ENCODE measurements around the gene KNG1.
"Not testable (repeated sequence)": the region's sequence is repeated elsewhere in the genome, so short reads cannot be mapped to it uniquely, and the experiment has no call there.

The KNG1 gene

DNA sequence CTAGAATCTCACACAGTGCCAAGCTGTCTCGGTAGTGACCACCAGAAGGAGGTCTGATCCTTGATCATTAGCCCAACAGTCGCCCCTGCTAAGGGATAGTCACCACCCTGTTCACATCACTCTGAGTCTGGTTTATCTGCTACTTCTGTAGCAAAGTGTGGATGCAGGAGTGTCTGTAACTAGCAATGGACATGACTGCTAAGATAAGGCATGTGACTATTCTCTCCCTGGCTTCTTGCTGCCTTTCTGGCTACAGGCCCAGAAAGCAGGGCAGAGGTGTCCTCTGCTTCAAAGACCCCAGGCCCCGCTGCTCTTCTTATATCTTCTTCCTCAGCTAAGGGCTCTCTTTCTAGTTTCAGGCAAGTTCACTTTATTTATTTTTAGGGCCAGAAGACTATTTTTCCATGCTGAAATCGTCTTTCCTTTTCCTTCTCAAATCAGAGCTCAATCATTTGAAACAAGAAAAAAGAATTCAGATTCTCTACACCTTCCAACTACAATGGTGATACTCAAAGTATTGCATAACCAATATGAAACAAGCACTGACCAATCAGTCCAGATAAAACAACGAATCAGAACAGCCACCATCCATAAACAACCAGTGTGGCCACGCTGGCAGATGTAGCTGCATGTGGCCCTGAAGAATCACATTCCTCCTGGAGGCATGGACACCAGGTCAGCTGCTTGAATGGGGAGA is 8.0 kb upstream of the KNG1 start:
- DNase-seq (ENCODE audit: low read depth in 2 of 2) = no peak

GRCh38 chr3:186710694-186711093 is 6.5 kb upstream of the KNG1 start:
- not testable (repeated sequence) for DNase-seq (ENCODE audit: low read depth in 2 of 2)

GRCh38 chr3:186713499-186713898 is 3.7 kb upstream of the KNG1 start:
- no peak for DNase-seq (ENCODE audit: low read depth in 2 of 2)

GRCh38 chr3:186719945-186720739 is 3.0 kb downstream of the KNG1 start:
- no peak for DNase-seq (ENCODE audit: low read depth in 2 of 2)

GRCh38 chr3:186722457-186722856 is 5.3 kb downstream of the KNG1 start:
- DNase-seq (ENCODE audit: low read depth in 2 of 2) = no peak

DNA sequence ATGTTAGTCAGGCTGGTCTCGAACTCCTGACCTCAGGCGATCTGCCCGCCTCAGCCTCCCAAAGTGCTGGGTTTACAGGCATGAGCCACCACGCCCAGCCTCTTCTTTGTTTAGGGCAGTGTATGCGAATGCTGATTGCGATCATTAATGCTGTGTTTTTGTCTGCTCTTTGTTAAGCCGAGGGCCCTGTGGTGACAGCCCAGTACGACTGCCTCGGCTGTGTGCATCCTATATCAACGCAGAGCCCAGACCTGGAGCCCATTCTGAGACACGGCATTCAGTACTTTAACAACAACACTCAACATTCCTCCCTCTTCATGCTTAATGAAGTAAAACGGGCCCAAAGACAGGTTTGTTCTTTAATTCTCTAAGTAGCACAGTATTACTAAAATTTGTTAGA is 7.8 kb downstream of the KNG1 start:
- no peak for DNase-seq (ENCODE audit: low read depth in 2 of 2)

DNA sequence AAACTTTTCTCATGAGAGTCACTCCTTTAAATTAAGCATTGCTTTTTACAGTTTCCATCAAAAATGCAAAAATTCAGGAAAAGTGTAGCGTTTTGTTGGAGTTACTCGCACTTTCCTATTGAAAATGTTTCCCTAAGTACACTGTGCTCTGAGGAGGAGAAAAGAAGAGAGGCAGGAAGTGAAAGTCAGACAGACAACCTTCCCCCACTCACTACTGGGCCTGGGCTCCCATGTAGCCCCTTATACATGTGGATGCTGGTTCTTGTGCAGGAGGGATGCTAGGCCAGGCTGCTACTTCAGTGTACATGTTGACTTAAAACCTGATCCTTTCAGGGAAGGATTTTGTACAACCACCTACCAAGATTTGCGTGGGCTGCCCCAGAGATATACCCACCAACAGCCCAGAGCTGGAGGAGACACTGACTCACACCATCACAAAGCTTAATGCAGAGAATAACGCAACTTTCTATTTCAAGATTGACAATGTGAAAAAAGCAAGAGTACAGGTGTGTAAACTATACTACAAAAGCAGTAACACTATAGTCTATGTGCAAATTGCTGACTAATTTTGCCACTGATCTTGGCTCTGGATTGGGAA is 15.1 kb downstream of the KNG1 start:
- no peak for DNase-seq (ENCODE audit: low read depth in 2 of 2)

GRCh38 chr3:186742618-186743380 is 25.6 kb downstream of the KNG1 start:
- DNase-seq (ENCODE audit: low read depth in 2 of 2) = no peak

GRCh38 chr3:186743666-186744065 is 26.5 kb downstream of the KNG1 start:
- no peak for DNase-seq (ENCODE audit: low read depth in 2 of 2)

GRCh38 chr3:186746008-186746407 is 28.8 kb downstream of the KNG1 start:
- DNase-seq (ENCODE audit: low read depth in 2 of 2) = no peak

DNA sequence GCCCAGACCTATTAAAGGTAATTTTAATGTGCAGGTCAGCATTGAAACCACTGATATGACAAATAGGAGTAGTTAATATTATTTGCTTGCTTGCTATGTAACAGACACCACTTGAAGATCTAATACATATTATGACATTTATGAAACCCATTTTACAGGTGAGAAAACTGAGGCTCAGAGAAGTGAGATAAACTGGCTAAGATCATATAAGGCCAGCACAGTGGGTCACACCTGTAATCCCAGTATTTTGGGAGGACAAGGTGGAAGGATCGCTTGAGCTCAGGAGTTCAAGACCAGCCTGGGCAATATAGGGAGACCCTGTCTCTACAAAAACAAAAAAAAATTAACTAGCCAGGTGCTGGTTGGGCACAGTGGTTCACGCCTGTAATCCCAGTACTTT is 33.2 kb downstream of the KNG1 start:
- DNase-seq (ENCODE audit: low read depth in 2 of 2) = no peak

DNA sequence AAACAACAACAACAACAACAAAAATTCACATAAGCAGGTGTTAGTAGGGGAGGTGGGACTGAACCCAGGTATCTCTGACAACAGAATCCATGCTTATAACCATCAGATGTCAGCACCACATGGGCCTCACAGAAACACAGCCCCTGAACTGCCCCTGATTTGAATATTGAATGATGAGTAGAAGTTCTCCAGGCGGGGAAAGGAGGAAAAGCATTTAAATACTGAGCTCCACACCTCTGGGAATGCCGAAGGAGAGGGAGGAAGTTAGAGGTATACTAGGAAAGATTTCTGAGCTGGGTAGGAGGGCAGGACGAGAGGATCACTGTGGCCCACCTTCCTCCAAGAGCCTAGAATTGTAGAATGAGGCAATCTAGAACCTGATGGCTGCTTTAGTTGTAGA is 34.3 kb downstream of the KNG1 start:
- DNase-seq (ENCODE audit: low read depth in 2 of 2) = no peak

- DNase-seq (ENCODE audit: low read depth in 2 of 2) = no peak
These were observed 36.8 kb downstream of the KNG1 start for GRCh38 chr3:186754006-186754405.

- DNase-seq (ENCODE audit: low read depth in 2 of 2) = no peak
These were observed 37.7 kb downstream of the KNG1 start for GRCh38 chr3:186754871-186755270.

DNA sequence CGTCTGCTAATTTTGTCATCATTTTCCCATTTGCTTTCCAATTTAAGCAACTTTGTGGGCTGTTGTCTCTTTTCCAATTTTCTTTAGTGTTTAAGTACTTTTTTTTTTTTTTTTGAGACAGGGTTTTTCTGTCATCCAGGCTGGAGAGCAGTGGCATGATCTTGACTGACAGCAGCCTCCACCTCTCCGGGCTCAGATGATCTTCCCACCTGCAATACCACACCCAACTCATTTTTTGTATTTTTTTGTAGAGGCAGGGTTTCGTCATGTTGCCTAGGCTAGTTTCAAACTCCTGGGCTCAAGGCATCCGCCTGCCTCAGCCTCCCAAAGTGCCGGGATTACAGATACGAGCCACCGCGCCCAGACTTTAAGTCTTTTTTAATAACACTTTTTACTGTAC is 40.1 kb downstream of the KNG1 start:
- DNase-seq (ENCODE audit: low read depth in 2 of 2) = no peak

- DNase-seq (ENCODE audit: low read depth in 2 of 2) = no peak
These were observed 40.6 kb downstream of the KNG1 start for GRCh38 chr3:186757686-186758220.

DNA sequence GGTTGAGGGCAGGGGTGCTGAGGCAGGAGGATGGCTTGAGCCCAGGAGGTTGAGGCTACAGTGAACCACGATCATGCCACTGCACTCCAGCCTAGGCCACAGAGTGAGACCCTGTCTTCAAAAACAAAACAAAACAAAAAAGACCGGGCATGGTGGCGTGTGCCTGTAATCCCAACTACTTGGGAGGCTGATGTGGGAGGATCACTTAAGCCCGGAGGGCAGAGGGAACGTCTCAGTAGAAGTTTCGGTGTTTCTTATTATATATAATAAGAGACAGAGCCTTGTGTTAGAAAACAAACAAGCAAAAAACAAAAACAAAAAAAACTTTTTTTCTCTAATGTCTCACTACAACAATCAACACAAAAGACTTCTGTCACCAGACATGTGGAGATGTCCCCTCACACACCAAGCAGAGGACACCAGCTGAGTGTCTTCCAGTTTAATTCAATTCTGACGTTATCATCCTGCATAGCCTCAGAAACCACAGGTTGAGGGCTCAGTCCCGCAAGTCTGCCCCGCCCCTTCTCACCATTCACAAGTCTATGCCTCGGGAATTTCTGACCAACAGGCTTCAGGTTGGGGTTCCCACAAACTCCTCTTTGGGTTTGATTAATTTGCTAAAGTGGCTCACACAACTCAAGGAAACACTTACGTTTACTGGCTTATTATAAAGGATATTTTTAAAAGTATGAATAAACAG is 42.2 kb downstream of the KNG1 start:
- DNase-seq (ENCODE audit: low read depth in 2 of 2) = no peak

DNA sequence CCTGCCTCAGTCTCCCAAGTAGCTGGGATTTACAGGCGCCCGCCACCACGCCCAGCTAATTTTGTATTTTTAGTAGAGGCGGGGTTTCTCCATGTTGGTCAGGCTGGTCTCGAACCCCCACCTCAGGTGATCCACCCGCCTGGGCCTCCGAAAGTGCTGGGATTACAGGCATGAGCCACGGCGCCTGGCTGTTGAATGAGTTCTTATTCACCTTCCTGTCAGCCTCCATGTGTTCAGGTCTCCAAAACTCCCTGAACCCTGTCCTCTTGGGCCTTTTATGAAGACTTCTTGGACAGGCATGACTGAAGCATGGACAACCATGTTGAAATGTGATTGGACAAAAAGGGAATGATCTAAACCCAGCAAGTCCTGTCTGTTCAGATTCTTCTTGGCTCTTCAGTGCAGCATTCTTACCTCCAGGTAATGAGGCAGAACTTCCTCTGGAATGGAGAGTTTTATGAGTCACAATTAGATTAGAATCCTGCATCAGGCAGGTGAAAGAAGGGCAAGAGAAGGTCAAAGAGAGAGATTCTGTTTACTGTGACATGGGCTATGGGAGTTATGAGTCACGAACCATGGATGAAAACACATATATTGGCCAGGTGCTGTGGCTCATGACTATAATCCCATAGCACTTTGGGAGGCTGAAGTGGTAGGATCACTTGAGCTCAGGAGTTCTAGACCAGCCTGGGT is 43.1 kb downstream of the KNG1 start:
- no peak for DNase-seq (ENCODE audit: low read depth in 2 of 2)

GRCh38 chr3:186760897-186761447 is 43.8 kb downstream of the KNG1 start:
- no peak for DNase-seq (ENCODE audit: low read depth in 2 of 2)

- DNase-seq (ENCODE audit: low read depth in 2 of 2) = peak in 1 of 2 donors; percentile 1
These were observed 55.1 kb downstream of the KNG1 start for GRCh38 chr3:186772281-186772694.

Measured in stimulated activated CD8-positive, alpha-beta memory T cell treated with anti-CD3 and anti-CD28 coated beads, Interleukin-7, amount 100 ng/mL, for 4 hours (primary cell).